ENCODE results near the gene GPR62.

The GPR62 gene

DNA sequence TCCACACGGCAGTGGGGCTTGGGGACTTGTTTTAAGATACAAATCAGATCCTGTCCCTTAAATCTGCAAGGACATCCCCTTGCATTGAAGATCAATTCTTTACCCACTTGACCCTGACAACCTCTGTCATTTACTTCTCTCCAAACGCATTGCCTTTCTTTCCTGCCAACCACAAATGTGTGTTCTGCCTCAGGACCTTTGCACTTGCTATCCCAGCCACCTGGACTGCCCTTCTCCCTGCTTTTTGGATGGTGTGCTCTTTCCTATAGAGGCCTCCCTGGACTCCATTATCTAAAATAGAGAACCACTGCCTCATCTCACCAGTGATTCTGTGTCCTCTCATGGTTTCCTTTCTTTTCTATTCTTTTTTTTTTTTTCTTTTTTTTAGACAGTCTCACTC lies 42.0 kb downstream of the GPR62 start:
- H3K27me3 Mint-ChIP-seq: peaks cover 4% of the 10 kb centered on the region
- H3K27ac Mint-ChIP-seq: no peak overlapping the region
- ATAC-seq (no peak), DNase-seq (no peak)
- no peak overlapping the region for H3K4me3 Mint-ChIP-seq
- peaks cover 36% of the 10 kb centered on the region for H3K4me1 Mint-ChIP-seq
- H3K9me3 Mint-ChIP-seq: no peaks in the 10 kb centered on the region
- H3K36me3 Mint-ChIP-seq (ENCODE audit: low read depth): peaks cover 35% of the 10 kb centered on the region

DNA sequence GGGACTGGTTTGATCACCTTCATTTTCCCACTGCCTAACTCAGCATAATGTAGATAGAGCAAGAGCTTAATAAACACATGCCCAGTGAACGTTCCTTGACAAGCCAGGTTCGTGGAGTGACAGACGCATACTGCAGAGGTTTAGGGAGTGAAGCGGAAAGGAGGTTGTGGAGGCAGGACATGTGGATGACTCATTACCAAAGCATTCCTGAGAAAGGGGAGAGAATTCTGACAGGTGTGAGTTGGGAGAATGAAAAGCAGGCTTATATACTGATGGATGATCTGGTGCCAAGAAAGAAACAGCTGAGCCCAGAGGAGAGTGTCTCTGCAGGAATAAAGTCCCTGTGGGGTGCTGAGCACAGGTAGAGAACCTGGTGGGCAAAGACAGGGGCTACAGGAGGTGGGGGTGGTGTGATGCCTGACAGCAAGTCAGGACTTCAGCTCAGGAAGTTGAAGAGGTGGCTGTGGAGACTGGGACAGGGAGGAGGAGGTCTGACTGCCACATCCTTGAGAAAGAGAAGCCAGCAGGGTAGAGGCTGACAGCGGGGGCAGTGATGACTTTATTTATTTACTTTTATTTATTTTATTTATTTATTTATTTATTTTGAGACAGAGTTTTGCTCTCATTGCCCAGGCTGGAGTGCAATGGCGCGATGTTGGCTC lies 42.9 kb downstream of the GPR62 start:
- Mint-ChIP-seq H3K36me3 (ENCODE audit: low read depth) (peaks cover 27% of the 10 kb centered on the region), H3K9me3 (no peaks in the 10 kb centered on the region), H3K4me1 (peaks cover 28% of the 10 kb centered on the region), H3K4me3 (no peak overlapping the region), H3K27me3 (peaks cover 4% of the 10 kb centered on the region), H3K27ac (no peak overlapping the region)
- DNase-seq (no peak), ATAC-seq (no peak)

DNA sequence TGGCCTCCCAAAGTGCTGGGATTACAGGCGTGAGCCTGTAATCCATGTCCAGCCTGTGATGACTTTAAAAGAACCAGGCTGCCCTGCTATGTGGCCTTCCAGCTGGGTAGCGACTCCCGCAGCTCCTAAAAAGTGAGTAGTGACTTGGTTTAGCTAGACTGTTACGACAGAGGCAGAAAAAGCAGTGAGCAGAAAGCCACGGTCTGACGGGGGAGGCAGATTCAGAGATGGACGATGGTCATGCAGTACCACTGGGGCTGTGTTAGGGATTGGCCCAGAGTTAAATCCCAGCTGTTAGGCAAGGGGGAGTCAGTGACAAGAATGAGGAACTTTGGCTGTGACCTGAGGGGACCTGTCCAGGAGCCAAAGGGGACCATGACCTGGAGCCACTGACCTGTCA lies 43.6 kb downstream of the GPR62 start:
- no peak for DNase-seq
- H3K9me3 Mint-ChIP-seq: no peaks in the 10 kb centered on the region
- no peak overlapping the region for H3K27ac Mint-ChIP-seq
- ATAC-seq: no peak
- no peak overlapping the region for H3K4me3 Mint-ChIP-seq
- peaks cover 22% of the 10 kb centered on the region for H3K4me1 Mint-ChIP-seq
- peaks cover 4% of the 10 kb centered on the region for H3K27me3 Mint-ChIP-seq
- peaks cover 21% of the 10 kb centered on the region for H3K36me3 Mint-ChIP-seq (ENCODE audit: low read depth)

DNA sequence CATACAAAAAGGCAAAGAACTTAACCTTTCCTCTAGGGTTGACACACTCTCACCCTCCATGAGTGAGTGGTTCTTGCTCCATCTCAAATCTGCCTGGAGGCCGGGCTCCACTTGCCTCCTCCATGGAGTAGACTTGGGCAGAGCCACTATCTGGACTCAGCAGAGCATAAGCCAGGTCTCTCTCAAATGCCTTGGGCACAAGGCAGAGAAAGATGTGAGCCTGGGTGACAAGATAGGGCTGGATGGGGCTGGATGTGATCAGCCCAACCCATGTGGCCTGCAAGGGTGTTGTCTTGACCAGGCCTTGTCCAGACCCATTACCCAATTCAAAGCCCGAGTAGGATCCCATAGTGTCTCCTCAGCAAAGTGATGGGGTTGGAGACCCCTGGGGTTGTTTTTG lies 44.7 kb downstream of the GPR62 start:
- Mint-ChIP-seq H3K9me3 (no peaks in the 10 kb centered on the region), H3K4me3 (no peak overlapping the region), H3K27ac (no peak overlapping the region), H3K27me3 (peaks cover 4% of the 10 kb centered on the region), H3K36me3 (ENCODE audit: low read depth) (peaks cover 10% of the 10 kb centered on the region), H3K4me1 (peaks cover 12% of the 10 kb centered on the region)
- DNase-seq: no peak
- no peak for ATAC-seq

DNA sequence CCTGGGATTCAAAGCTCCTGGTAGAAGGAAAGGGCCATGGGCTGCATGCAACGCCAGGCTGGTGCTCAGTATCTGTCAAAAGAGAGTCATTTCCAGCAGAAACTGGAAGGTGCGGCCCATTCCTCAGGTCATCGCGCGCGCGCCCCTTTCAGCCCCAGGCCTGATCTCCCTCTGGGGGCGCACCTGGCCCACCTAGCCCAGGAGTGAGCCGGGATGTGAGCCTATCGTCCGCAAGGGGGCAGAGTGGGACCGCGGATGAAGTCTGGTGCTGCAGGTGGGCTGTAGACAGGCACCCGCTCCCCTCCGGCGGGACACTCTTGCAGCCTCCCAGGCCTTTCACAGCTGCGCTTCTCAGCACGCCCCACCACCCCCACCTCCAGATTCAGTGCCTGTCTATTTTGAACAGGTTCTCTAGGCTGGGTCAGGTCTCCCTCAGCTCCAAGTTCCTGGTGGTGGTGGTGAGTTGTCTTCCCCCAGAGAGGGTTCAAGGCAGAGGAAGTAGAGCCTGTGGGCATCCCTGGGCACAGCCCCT lies 46.3 kb downstream of the GPR62 start:
- no peaks in the 10 kb centered on the region for H3K36me3 Mint-ChIP-seq (ENCODE audit: low read depth)
- DNase-seq: peak; percentile 90

DNA sequence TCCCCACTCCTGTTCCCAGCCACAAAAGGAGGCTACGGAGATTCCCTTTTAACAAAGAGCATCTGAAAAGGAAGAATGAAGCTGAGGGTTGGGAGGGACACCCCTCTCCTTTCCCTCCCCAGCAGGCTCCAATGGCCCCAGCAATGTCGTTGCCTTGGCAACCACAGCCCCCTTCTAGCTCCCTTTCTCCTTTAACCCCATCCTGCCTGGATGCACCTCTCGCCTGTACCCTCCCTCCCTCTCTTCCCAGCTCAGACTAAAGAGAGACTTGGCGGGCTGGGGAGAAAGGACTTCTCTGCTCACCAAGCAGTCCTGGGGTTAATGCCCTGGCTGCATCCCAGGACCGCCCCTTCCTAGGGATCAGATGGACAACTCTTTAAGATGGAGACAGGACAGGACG lies 47.6 kb downstream of the GPR62 start:
- Mint-ChIP-seq H3K36me3 (ENCODE audit: low read depth) (no peaks in the 10 kb centered on the region), H3K27me3 (peaks cover 4% of the 10 kb centered on the region), H3K4me1 (peaks cover 5% of the 10 kb centered on the region), H3K27ac (no peak overlapping the region), H3K4me3 (no peak overlapping the region), H3K9me3 (no peaks in the 10 kb centered on the region)
- DNase-seq (no peak), ATAC-seq (no peak)

More for the DNA sequence above, 46.3 kb downstream of the GPR62 start:
- H3K27me3 Mint-ChIP-seq: peaks cover 4% of the 10 kb centered on the region
- H3K4me1 Mint-ChIP-seq: peaks cover 5% of the 10 kb centered on the region
- no peaks in the 10 kb centered on the region for H3K9me3 Mint-ChIP-seq
- peak; percentile 95 for ATAC-seq
- no peak overlapping the region for H3K4me3 Mint-ChIP-seq
- no peak overlapping the region for H3K27ac Mint-ChIP-seq

DNA sequence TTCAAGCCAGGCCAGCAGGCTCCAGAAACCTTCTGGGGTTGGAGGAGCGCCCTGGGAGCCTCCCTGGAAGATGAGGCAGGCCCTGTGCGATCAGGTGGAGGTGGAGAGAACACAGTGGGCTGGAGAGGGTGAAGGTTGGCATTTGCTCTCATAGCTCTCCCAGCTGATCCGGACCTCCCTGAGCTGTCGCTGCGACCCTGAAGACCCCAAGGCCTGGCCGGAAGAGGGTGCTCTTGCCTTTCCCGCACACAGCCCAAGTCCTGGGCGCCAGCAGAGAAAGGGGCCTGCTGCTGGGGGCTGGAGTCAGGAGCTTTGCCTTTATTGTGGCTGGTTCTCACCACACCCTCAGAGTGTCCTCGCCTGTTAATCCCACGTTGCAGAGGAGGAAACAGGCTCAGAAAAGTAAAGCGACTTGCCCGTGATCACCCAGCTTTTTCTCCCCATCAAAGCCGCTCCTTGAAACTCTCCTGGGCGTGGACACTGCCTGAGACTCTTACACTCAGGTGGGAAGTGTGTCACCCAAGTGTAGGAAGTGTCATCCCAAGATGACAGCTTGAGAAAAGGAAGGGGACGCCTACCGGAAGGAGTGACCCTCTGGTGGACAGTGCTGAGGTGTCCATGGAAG lies 49.1 kb downstream of the GPR62 start:
- peaks cover 5% of the 10 kb centered on the region for H3K4me1 Mint-ChIP-seq
- H3K27ac Mint-ChIP-seq: no peak overlapping the region
- H3K36me3 Mint-ChIP-seq (ENCODE audit: low read depth): no peaks in the 10 kb centered on the region
- no peak for ATAC-seq
- DNase-seq: no peak
- H3K27me3 Mint-ChIP-seq: peaks cover 4% of the 10 kb centered on the region
- no peaks in the 10 kb centered on the region for H3K9me3 Mint-ChIP-seq
- no peak overlapping the region for H3K4me3 Mint-ChIP-seq

DNA sequence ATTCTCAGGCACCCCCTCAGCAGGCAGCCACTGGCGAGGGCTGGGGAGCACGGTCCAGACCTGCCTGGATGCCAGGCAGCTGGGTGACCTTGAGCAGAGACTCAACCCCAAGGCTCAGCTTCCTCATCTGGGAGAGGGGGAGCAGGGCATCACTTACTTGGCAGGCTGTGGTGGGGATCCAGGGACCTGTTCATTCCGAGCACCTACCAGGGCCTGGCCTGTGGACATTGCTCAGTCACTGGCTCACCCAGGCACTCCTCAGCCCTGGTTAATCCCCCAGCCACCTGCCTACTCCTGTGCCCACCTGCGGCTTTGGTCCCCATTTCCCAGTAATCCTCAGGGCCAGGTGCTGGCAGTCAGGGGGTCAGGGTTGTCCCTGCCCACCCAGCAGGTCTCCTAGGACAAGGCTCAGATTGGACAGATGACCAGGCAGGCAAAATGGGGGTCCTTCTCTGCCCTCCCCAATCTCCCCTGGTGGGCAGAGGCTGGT lies 49.8 kb downstream of the GPR62 start:
- Mint-ChIP-seq H3K27ac (no peak overlapping the region), H3K4me1 (peaks cover 5% of the 10 kb centered on the region), H3K36me3 (ENCODE audit: low read depth) (no peaks in the 10 kb centered on the region), H3K9me3 (no peaks in the 10 kb centered on the region), H3K4me3 (no peak overlapping the region), H3K27me3 (peaks cover 4% of the 10 kb centered on the region)
- ATAC-seq (no peak), DNase-seq (no peak)

DNA sequence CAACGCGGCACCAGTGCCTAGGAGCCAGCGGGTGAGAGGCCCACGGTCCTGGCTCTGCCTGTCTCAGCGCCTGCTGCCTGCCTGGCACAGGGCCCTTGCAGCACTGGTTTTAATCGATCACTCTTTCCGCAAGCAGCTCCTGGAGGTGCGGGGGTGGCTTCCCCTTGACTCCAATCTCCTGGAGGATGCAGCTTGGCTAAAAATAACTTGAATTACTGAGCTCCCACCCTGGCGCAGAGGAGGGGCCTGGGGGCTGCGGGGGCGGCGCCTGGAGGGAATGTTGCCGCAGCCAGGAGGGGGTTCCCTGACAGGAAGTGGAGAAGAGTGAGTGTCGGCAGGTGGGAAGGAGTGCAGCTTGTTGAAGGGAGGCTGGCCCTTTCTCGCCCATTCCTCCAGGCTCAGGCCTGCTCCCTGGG lies 50.4 kb downstream of the GPR62 start:
- ATAC-seq (no peak), DNase-seq (no peak)
- Mint-ChIP-seq H3K4me3 (no peak overlapping the region), H3K9me3 (no peaks in the 10 kb centered on the region), H3K27me3 (no peaks in the 10 kb centered on the region), H3K36me3 (ENCODE audit: low read depth) (no peaks in the 10 kb centered on the region), H3K4me1 (peaks cover 5% of the 10 kb centered on the region), H3K27ac (no peak overlapping the region)

DNA sequence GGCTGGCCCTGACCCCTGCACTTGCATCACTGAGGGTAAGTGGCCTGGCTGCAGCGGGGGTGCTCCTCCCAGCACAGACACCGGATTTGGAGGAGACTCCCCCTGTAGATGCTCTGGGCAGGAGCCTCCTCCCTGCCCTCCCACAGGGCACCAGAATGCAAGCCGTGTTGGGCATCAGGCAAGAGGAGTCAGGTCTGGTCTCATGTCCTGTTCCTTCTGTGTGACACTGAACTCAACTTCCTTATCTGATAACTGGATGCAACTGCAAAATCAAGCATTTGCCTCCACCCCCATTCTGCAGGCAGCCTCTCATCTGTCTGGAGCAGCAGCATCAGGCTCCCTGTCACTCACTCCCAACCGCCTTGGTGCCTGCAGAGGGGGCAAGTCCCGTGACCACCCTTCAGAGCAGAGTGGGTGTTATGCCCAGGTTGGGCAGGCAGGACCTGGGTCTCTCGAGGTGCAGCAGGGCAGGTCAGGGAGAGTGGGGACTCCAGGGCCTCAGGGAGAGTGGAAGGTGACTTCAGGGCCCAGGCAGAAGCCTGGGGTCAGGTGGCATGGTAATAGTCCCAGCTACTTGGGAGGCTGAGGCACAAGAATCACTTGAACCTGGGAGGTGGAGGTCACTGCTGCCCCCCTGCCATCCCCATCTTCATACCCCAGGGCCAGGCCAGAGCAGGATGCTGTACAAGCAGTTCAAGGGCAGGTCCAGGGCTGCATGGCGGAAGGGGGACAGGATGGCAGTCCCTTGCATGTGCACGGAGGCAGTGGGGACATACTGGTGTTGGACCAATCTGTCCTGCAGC lies 51.0 kb downstream of the GPR62 start:
- Mint-ChIP-seq H3K4me3 (no peak overlapping the region), H3K27ac (no peak overlapping the region), H3K9me3 (no peaks in the 10 kb centered on the region), H3K4me1 (peaks cover 5% of the 10 kb centered on the region), H3K27me3 (no peaks in the 10 kb centered on the region), H3K36me3 (ENCODE audit: low read depth) (no peaks in the 10 kb centered on the region)
- ATAC-seq (no peak), DNase-seq (no peak)

DNA sequence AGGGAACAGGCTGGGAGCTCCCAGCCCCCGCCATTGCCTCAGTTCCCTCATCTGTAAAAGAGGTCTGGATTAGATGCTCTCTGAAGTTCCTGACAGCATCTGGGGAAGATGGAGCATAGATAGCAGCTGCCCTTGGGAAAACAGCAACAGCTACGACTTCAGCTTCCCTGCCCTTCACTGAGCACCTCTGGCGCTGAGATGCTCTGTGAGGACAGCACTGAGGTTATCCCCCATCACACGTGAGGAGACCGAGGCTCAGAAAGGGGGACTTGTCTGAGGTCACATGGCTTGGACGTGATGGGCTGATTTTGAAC lies 51.6 kb downstream of the GPR62 start:
- H3K27ac Mint-ChIP-seq: no peak overlapping the region
- no peak for ATAC-seq
- no peak overlapping the region for H3K4me3 Mint-ChIP-seq
- no peaks in the 10 kb centered on the region for H3K27me3 Mint-ChIP-seq
- H3K9me3 Mint-ChIP-seq: no peaks in the 10 kb centered on the region
- H3K36me3 Mint-ChIP-seq (ENCODE audit: low read depth): no peaks in the 10 kb centered on the region
- peaks cover 4% of the 10 kb centered on the region for H3K4me1 Mint-ChIP-seq
- DNase-seq: no peak

All from activated naive CD8-positive, alpha-beta T cell treated with anti-CD3 and anti-CD28 coated beads, Interleukin-2, amount 50 U/mL, for 24 hours (primary cell).